ENCODE results near the gene SHB.

Gene SHB

GRCh38 chr9:38084556-38084880 lies 15.5 kb upstream of the SHB start:
- peaks cover 3% of the 10 kb centered on the region for H3K4me1 ChIP-seq (ENCODE audit: control insufficient read depth, insufficient read depth, low read length)

GRCh38 chr9:38083858-38084555 lies 15.0 kb upstream of the SHB start:
- no peaks in the 10 kb centered on the region for H3K9me3 ChIP-seq (ENCODE audit: control insufficient read depth, insufficient read depth, low read length)
- no peaks in the 10 kb centered on the region for H3K36me3 ChIP-seq (ENCODE audit: control insufficient read depth, insufficient read depth, low read length)
- H3K4me1 ChIP-seq (ENCODE audit: control insufficient read depth, insufficient read depth, low read length) = peaks cover 3% of the 10 kb centered on the region
- no peak overlapping the region for H3K9ac ChIP-seq (ENCODE audit: low read depth, low read length)
- no peaks in the 10 kb centered on the region for H3K27me3 ChIP-seq (ENCODE audit: control insufficient read depth, insufficient read depth, low read length)
- H3K4me3 ChIP-seq (ENCODE audit: low read depth, low read length) = no peak overlapping the region

More at GRCh38 chr9:38084556-38084880, 15.5 kb upstream of the SHB start:
- no peaks in the 10 kb centered on the region for H3K36me3 ChIP-seq (ENCODE audit: control insufficient read depth, insufficient read depth, low read length)
- H3K9ac ChIP-seq (ENCODE audit: low read depth, low read length) = no peak overlapping the region
- H3K4me3 ChIP-seq (ENCODE audit: low read depth, low read length) = no peak overlapping the region
- H3K9me3 ChIP-seq (ENCODE audit: control insufficient read depth, insufficient read depth, low read length) = no peaks in the 10 kb centered on the region
- no peaks in the 10 kb centered on the region for H3K27me3 ChIP-seq (ENCODE audit: control insufficient read depth, insufficient read depth, low read length)

GRCh38 chr9:38082446-38083287 lies 13.6 kb upstream of the SHB start:
- Histone ChIP-seq H3K36me3 (ENCODE audit: control insufficient read depth, insufficient read depth, low read length) (no peaks in the 10 kb centered on the region), H3K9me3 (ENCODE audit: control insufficient read depth, insufficient read depth, low read length) (no peaks in the 10 kb centered on the region), H3K4me3 (ENCODE audit: low read depth, low read length) (no peak overlapping the region), H3K4me1 (ENCODE audit: control insufficient read depth, insufficient read depth, low read length) (peaks cover 3% of the 10 kb centered on the region), H3K27me3 (ENCODE audit: control insufficient read depth, insufficient read depth, low read length) (no peaks in the 10 kb centered on the region), H3K9ac (ENCODE audit: low read depth, low read length) (no peak overlapping the region)

GRCh38 chr9:38081356-38082108 lies 12.5 kb upstream of the SHB start:
- H3K9me3 ChIP-seq (ENCODE audit: control insufficient read depth, insufficient read depth, low read length) = no peaks in the 10 kb centered on the region
- H3K4me3 ChIP-seq (ENCODE audit: low read depth, low read length) = no peak overlapping the region
- no peaks in the 10 kb centered on the region for H3K27me3 ChIP-seq (ENCODE audit: control insufficient read depth, insufficient read depth, low read length)
- H3K4me1 ChIP-seq (ENCODE audit: control insufficient read depth, insufficient read depth, low read length) = peaks cover 3% of the 10 kb centered on the region
- H3K36me3 ChIP-seq (ENCODE audit: control insufficient read depth, insufficient read depth, low read length) = no peaks in the 10 kb centered on the region
- H3K9ac ChIP-seq (ENCODE audit: low read depth, low read length) = no peak overlapping the region

- peaks cover 3% of the 10 kb centered on the region for H3K4me1 ChIP-seq (ENCODE audit: control insufficient read depth, insufficient read depth, low read length)
- H3K4me3 ChIP-seq (ENCODE audit: low read depth, low read length) = no peak overlapping the region
- H3K9ac ChIP-seq (ENCODE audit: low read depth, low read length) = no peak overlapping the region
- peaks cover 2% of the 10 kb centered on the region for H3K27me3 ChIP-seq (ENCODE audit: control insufficient read depth, insufficient read depth, low read length)
- H3K36me3 ChIP-seq (ENCODE audit: control insufficient read depth, insufficient read depth, low read length) = no peaks in the 10 kb centered on the region
- H3K9me3 ChIP-seq (ENCODE audit: control insufficient read depth, insufficient read depth, low read length) = no peaks in the 10 kb centered on the region
Observed at GRCh38 chr9:38079461-38080031, 10.5 kb upstream of the SHB start.

- Histone ChIP-seq H3K4me1 (ENCODE audit: control insufficient read depth, insufficient read depth, low read length) (peaks cover under 1% of the 10 kb centered on the region), H3K9me3 (ENCODE audit: control insufficient read depth, insufficient read depth, low read length) (no peaks in the 10 kb centered on the region), H3K9ac (ENCODE audit: low read depth, low read length) (no peak overlapping the region), H3K36me3 (ENCODE audit: control insufficient read depth, insufficient read depth, low read length) (no peaks in the 10 kb centered on the region), H3K4me3 (ENCODE audit: low read depth, low read length) (no peak overlapping the region), H3K27me3 (ENCODE audit: control insufficient read depth, insufficient read depth, low read length) (peaks cover 14% of the 10 kb centered on the region)
Observed at GRCh38 chr9:38075272-38075671, 6.2 kb upstream of the SHB start.

GRCh38 chr9:38074441-38074961 lies 5.5 kb upstream of the SHB start:
- Histone ChIP-seq H3K4me3 (ENCODE audit: low read depth, low read length) (no peak overlapping the region), H3K4me1 (ENCODE audit: control insufficient read depth, insufficient read depth, low read length) (peaks cover 2% of the 10 kb centered on the region), H3K27me3 (ENCODE audit: control insufficient read depth, insufficient read depth, low read length) (peaks cover 15% of the 10 kb centered on the region), H3K36me3 (ENCODE audit: control insufficient read depth, insufficient read depth, low read length) (no peaks in the 10 kb centered on the region), H3K9ac (ENCODE audit: low read depth, low read length) (no peak overlapping the region), H3K9me3 (ENCODE audit: control insufficient read depth, insufficient read depth, low read length) (no peaks in the 10 kb centered on the region)

GRCh38 chr9:38073882-38074281 lies 4.9 kb upstream of the SHB start:
- no peaks in the 10 kb centered on the region for H3K9me3 ChIP-seq (ENCODE audit: control insufficient read depth, insufficient read depth, low read length)
- H3K36me3 ChIP-seq (ENCODE audit: control insufficient read depth, insufficient read depth, low read length) = no peaks in the 10 kb centered on the region
- peaks cover 15% of the 10 kb centered on the region for H3K27me3 ChIP-seq (ENCODE audit: control insufficient read depth, insufficient read depth, low read length)
- peaks cover 2% of the 10 kb centered on the region for H3K4me1 ChIP-seq (ENCODE audit: control insufficient read depth, insufficient read depth, low read length)
- H3K9ac ChIP-seq (ENCODE audit: low read depth, low read length) = no peak overlapping the region
- no peak overlapping the region for H3K4me3 ChIP-seq (ENCODE audit: low read depth, low read length)

- no peak overlapping the region for H3K9ac ChIP-seq (ENCODE audit: low read depth, low read length)
- H3K27me3 ChIP-seq (ENCODE audit: control insufficient read depth, insufficient read depth, low read length) = peaks cover 21% of the 10 kb centered on the region
- H3K4me3 ChIP-seq (ENCODE audit: low read depth, low read length) = no peak overlapping the region
- peaks cover 4% of the 10 kb centered on the region for H3K4me1 ChIP-seq (ENCODE audit: control insufficient read depth, insufficient read depth, low read length)
- no peaks in the 10 kb centered on the region for H3K9me3 ChIP-seq (ENCODE audit: control insufficient read depth, insufficient read depth, low read length)
- no peaks in the 10 kb centered on the region for H3K36me3 ChIP-seq (ENCODE audit: control insufficient read depth, insufficient read depth, low read length)
Observed at GRCh38 chr9:38071470-38072134, 2.6 kb upstream of the SHB start.

- H3K9me3 ChIP-seq (ENCODE audit: control insufficient read depth, insufficient read depth, low read length) = no peaks in the 10 kb centered on the region
- peaks cover 19% of the 10 kb centered on the region for H3K27me3 ChIP-seq (ENCODE audit: control insufficient read depth, insufficient read depth, low read length)
- H3K4me1 ChIP-seq (ENCODE audit: control insufficient read depth, insufficient read depth, low read length) = peaks cover 15% of the 10 kb centered on the region
- H3K4me3 ChIP-seq (ENCODE audit: low read depth, low read length) = peak overlapping the region; percentile 70
- H3K36me3 ChIP-seq (ENCODE audit: control insufficient read depth, insufficient read depth, low read length) = no peaks in the 10 kb centered on the region
- no peak overlapping the region for H3K9ac ChIP-seq (ENCODE audit: low read depth, low read length)
Observed at GRCh38 chr9:38067859-38068681, 957 bp downstream of the SHB start.
